Central memory CD4-positive, alpha-beta T cell (primary cell): ENCODE measurements around the gene ZNF609.

Source experiments
- DNase-seq: peaks from one replicate; pipeline ENCODE4 v3.0.0; 2022

The ZNF609 gene

GRCh38 chr15:64656508-64656907, 196.1 kb downstream of the ZNF609 start:
- DNase-seq = no peak

GRCh38 chr15:64665179-64665578, 204.8 kb downstream of the ZNF609 start:
- no peak for DNase-seq

GRCh38 chr15:64667736-64668161, 207.4 kb downstream of the ZNF609 start:
- no peak for DNase-seq

- DNase-seq = no peak
These were observed 213.5 kb downstream of the ZNF609 start for GRCh38 chr15:64673866-64674265.

GRCh38 chr15:64678126-64678819, 217.9 kb downstream of the ZNF609 start:
- no peak for DNase-seq

- no peak for DNase-seq
These were observed 219.7 kb downstream of the ZNF609 start for GRCh38 chr15:64680097-64680496.

- DNase-seq = no peak
These were observed 221.1 kb downstream of the ZNF609 start for GRCh38 chr15:64681424-64682024.

- no peak for DNase-seq
These were observed 221.9 kb downstream of the ZNF609 start for GRCh38 chr15:64682255-64682654.

GRCh38 chr15:64683378-64683777, 223.0 kb downstream of the ZNF609 start:
- DNase-seq = no peak

GRCh38 chr15:64685230-64685888, 225.0 kb downstream of the ZNF609 start:
- DNase-seq = no peak

- peak; percentile 15 for DNase-seq
These were observed 225.9 kb downstream of the ZNF609 start for GRCh38 chr15:64686130-64686735.

- no peak for DNase-seq
These were observed 226.8 kb downstream of the ZNF609 start for GRCh38 chr15:64687172-64687571.

- DNase-seq = no peak
These were observed 227.3 kb downstream of the ZNF609 start for GRCh38 chr15:64687688-64688087.

- DNase-seq = no peak
These were observed 228.4 kb downstream of the ZNF609 start for GRCh38 chr15:64688770-64689169.

- no peak for DNase-seq
These were observed 229.6 kb downstream of the ZNF609 start for GRCh38 chr15:64690008-64690407.

GRCh38 chr15:64690578-64691296, 230.4 kb downstream of the ZNF609 start:
- no peak for DNase-seq

GRCh38 chr15:64691896-64692565, 231.7 kb downstream of the ZNF609 start:
- no peak for DNase-seq

GRCh38 chr15:64693134-64693533, 232.8 kb downstream of the ZNF609 start:
- DNase-seq = no peak

- DNase-seq = no peak
These were observed 234.4 kb downstream of the ZNF609 start for GRCh38 chr15:64694816-64695215.

GRCh38 chr15:64695561-64695992, 235.2 kb downstream of the ZNF609 start:
- no peak for DNase-seq

- DNase-seq = no peak
These were observed 236.1 kb downstream of the ZNF609 start for GRCh38 chr15:64696481-64696880.

- DNase-seq = no peak
These were observed 237.6 kb downstream of the ZNF609 start for GRCh38 chr15:64697911-64698369.
